HepG2 (cell line): ENCODE results near the gene ZNF207.

Experiments used
- ATF7 ChIP-seq, 2 experiments: fragments of 450-650 bp in 1 of 2; sonication (generic) in 1 of 2; formaldehyde crosslinking in 1 of 2; IDR thresholded peaks; 2 replicates each; pipeline versions ENCODE4 v1.4.0 to v1.6.1; 2016 to 2020; ENCODE audit warnings: antibody characterized with exemption in 1 of 2, mild to moderate bottlenecking in 1 of 2, missing genetic modification reagents in 1 of 2
- BCL6 ChIP-seq: IDR thresholded peaks from 2 replicates; pipeline ENCODE4 v1.6.1; 2016; ENCODE audit warnings: missing genetic modification reagents, missing compliant biosample characterization
- BCLAF1 ChIP-seq: fragments of 450-650 bp; IDR thresholded peaks from 2 replicates; pipeline ENCODE4 v1.6.1; 2017; ENCODE audit warnings: mild to moderate bottlenecking
- EP300 ChIP-seq, 3 experiments: sonication (generic) in 1 of 3; formaldehyde crosslinking in 1 of 3; IDR thresholded peaks; 2 replicates each; pipeline versions ENCODE4 v1.5.1 to v1.6.1; 2011 to 2020; ENCODE audit warnings: low read depth in 2 of 3, low read length in 2 of 3, borderline replicate concordance in 1 of 3, improper control_type of control experiment in 1 of 3, mild to moderate bottlenecking in 1 of 3, missing genetic modification reagents in 1 of 3, moderate library complexity in 1 of 3
- HNRNPL ChIP-seq: fragments of 200-400 bp; formaldehyde crosslinking; IDR thresholded peaks from 2 replicates; pipeline ENCODE4 v1.6.1; 2017; ENCODE audit warnings: mild to moderate bottlenecking, low read depth, low read length
- KLF13 ChIP-seq: sonication (generic); formaldehyde crosslinking; IDR thresholded peaks from 2 replicates; pipeline ENCODE4 v1.4.0; 2020; ENCODE audit warnings: mild to moderate bottlenecking, missing genetic modification reagents
- MED8 ChIP-seq: sonication (generic); formaldehyde crosslinking; IDR thresholded peaks from 2 replicates; pipeline ENCODE4 v1.8.1; 2023; ENCODE audit warnings: mild to moderate bottlenecking, missing genetic modification reagents; ENCODE audit not compliant: insufficient replicate concordance
- POLR2A ChIP-seq, 2 experiments: IDR thresholded peaks; 2 replicates each; pipeline ENCODE4 v1.6.1; 2011; ENCODE audit warnings: low read depth in 2 of 2, low read length in 2 of 2, mild to moderate bottlenecking in 1 of 2, moderate library complexity in 1 of 2; ENCODE audit not compliant: insufficient read depth in 1 of 2
- SCMH1 ChIP-seq: sonication (generic); formaldehyde crosslinking; IDR thresholded peaks from 2 replicates; pipeline ENCODE4 v1.9.0; 2021; ENCODE audit warnings: missing genetic modification reagents, mild to moderate bottlenecking, borderline replicate concordance
- ZFP37 ChIP-seq: sonication (generic); formaldehyde crosslinking; IDR thresholded peaks from 2 replicates; pipeline ENCODE4 v1.4.0; 2020; ENCODE audit warnings: missing genetic modification reagents, borderline replicate concordance
- ZNF121 ChIP-seq: sonication (generic); formaldehyde crosslinking; IDR thresholded peaks from 2 replicates; pipeline ENCODE4 v1.5.0; 2020; ENCODE audit warnings: mild to moderate bottlenecking, missing genetic modification reagents
- ZNF274 ChIP-seq: sonication (generic); formaldehyde crosslinking; IDR thresholded peaks from 2 replicates; pipeline ENCODE4 v1.5.1; 2020; ENCODE audit warnings: mild to moderate bottlenecking, missing genetic modification reagents

DNA sequence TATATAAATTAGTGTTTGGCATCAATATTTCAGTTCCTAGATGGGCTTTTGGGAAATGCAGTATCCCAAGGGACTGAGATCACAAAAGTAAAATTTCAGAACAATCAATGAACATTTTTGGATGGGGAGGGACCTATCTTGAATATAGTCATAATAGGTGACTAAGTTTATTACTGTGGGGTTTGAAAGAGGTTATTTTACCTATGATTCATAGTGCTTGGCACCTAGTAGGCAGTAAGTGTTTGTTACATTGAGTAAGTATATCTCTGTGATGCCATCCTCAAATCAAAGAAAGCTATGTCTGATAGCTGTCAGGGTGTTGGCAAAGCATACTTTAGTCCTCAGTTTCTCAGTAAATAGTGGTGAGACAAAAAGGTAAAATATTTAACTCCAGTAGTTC lies 36.9 kb downstream of the ZNF207 start:
- no peak for TF ChIP-seq MED8 (CRISPR knock-in tag)
- no peak for TF ChIP-seq EP300 (IDR thresholded peaks at IDR 0.05; ENCODE audit: low read depth in 2 of 2, low read length in 2 of 2)
- no peak for TF ChIP-seq EP300 (CRISPR knock-in tag; IDR thresholded peaks at IDR 0.05; ENCODE audit: borderline replicate concordance)
- no peak for TF ChIP-seq KLF13
- no peak for TF ChIP-seq ZFP37
- TF ChIP-seq BCLAF1, result no peak
- no peak for TF ChIP-seq ZNF274 (CRISPR knock-in tag)
- TF ChIP-seq POLR2A (IDR thresholded peaks at IDR 0.05; ENCODE audit: insufficient read depth in 1 of 2, low read depth in 2 of 2, low read length in 2 of 2), result 0 out of 4 replicates have a peak, but pooled peaks of 1 of the 2 experiments have one; percentile 19
- no peak for TF ChIP-seq HNRNPL
- TF ChIP-seq ATF7 (IDR thresholded peaks at IDR 0.05), result no peak
- no peak for TF ChIP-seq ATF7 (CRISPR knock-in tag; IDR thresholded peaks at IDR 0.05)
- no peak for TF ChIP-seq ZNF121
- no peak for TF ChIP-seq BCL6 (CRISPR knock-in tag)
- TF ChIP-seq SCMH1 (CRISPR knock-in tag), result no peak
